GM19395 (cell line): ENCODE data around the gene PTDSS2.

ENCODE experiments used
- ATAC-seq: cut with Tn5 transposase; IDR thresholded peaks from one replicate; pipeline ENCODE4 v1.9.1; 2021; ENCODE audit warnings: mild to moderate bottlenecking, moderate library complexity; ENCODE audit not compliant: unreplicated experiment

The PTDSS2 gene

DNA sequence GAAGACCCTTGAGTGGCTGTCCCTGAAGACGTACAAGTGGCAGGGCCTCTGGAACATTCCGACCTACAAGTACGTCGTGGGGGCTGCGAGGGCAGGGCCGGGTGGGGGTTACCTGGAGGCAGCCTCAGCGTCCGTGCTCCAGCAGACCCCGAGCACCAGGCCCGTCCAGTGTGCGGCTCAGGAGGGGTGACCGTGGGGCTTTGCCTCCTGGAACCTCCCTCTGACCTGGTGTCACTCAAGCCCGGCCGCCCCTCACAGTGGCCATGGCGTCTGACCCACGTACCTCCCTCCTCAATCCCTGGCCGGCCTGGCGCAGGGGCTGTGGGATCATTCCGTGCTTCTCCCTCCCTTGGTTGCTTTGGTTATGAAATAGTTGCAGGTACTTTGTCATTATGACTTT is 38.5 kb downstream of the PTDSS2 start:
- ATAC-seq = no peak

DNA sequence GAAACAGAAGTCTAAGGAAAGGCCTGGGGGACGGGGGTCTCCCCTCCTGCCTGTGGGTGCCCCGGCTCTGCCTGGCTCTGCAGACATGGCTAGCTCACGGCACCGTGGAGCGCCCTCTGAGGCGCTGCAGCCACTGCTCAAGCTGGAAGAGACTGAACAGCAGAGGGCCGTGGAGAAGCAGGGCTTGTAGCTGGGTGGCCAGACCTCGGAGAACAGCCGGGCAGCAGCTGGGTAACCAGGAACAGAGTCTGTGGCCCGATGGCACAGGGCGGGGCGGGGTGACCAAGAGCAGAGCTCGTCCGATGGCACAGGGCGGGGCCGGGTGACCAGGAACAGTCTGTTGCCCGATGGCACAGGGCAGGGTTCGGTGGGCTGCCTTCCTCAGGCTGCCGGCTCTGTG is 38.9 kb downstream of the PTDSS2 start:
- no peak for ATAC-seq

DNA sequence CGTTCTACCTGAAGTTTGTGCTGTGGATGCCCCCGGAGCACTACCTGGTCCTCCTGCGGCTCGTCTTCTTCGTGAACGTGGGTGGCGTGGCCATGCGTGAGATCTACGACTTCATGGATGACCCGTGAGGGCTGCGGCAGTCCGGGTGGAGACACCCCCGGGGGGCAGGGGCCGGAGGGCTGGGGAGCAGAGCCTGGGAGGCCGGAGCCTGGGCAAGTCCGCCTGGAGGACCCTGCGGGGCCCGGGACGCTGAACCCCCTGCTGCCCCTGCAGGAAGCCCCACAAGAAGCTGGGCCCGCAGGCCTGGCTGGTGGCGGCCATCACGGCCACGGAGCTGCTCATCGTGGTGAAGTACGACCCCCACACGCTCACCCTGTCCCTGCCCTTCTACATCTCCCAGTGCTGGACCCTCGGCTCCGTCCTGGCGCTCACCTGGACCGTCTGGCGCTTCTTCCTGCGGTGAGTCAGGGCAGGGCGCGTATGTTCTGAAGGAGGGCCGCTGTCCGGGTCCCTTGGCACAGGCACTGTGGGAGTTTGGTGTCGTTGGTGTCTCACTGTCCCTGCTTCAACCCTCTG is 39.6 kb downstream of the PTDSS2 start:
- no peak for ATAC-seq

DNA sequence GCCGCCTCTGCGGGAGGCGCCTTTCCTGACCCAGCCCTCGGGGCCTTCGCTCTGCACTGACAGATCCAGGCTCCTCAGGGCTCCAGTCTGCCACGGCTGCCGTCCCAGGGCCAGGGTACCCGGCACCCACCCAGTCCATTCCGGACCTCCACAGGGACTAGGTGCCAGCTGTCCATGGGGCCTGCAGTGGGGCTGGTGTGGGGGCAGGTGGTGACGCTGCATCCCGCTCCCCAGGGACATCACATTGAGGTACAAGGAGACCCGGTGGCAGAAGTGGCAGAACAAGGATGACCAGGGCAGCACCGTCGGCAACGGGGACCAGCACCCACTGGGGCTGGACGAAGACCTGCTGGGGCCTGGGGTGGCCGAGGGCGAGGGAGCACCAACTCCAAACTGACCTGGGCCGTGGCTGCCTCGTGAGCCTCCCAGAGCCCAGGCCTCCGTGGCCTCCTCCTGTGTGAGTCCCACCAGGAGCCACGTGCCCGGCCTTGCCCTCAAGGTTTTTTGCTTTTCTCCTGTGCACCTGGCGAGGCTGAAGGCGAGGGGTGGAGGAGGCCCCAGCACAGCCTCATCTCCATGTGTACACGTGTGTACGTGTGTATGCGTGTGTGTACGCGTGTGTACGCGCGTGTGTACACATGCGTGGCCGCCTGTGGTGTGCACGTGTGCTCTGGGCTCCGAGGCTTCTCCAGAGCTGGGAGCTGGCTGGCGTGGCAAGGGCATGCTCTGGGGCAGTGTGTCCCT is 40.3 kb downstream of the PTDSS2 start:
- no peak for ATAC-seq

DNA sequence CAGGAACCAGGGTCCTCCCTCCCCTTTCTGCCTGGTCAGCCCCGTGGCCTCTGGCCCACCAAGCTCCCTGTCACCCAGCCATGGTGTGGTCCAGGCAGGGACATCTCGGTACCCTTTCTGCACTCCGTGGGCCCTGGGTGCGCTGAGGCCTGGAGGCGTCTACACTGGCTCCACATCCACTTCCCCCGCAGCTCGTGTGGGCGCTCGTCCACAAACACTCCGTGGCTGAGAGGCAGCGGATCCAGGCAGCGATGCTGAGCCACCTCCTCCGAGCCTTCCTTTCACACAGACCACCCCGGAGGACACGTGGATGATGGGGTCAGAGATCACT is 40.8 kb downstream of the PTDSS2 start:
- no peak for ATAC-seq

DNA sequence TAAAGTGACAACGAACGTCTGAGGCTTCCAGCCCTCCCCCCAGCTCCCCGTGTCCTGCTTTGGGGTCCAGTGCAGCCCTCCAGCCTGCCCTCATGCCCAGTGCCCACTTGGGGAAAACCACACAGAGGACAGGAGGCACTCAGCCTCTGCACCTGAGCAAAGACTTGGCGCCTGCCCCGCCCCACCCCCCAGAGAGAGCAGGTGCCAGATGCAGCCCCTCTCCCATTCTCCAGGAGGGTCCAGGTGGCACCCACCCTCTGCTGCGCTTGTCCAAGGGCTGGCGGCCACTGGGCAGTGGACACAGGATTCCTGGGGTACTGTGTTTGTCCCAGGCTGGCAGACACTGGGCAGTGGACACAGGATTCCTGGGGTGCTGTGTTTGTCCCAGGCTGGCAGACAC is 41.3 kb downstream of the PTDSS2 start:
- ATAC-seq = no peak

DNA sequence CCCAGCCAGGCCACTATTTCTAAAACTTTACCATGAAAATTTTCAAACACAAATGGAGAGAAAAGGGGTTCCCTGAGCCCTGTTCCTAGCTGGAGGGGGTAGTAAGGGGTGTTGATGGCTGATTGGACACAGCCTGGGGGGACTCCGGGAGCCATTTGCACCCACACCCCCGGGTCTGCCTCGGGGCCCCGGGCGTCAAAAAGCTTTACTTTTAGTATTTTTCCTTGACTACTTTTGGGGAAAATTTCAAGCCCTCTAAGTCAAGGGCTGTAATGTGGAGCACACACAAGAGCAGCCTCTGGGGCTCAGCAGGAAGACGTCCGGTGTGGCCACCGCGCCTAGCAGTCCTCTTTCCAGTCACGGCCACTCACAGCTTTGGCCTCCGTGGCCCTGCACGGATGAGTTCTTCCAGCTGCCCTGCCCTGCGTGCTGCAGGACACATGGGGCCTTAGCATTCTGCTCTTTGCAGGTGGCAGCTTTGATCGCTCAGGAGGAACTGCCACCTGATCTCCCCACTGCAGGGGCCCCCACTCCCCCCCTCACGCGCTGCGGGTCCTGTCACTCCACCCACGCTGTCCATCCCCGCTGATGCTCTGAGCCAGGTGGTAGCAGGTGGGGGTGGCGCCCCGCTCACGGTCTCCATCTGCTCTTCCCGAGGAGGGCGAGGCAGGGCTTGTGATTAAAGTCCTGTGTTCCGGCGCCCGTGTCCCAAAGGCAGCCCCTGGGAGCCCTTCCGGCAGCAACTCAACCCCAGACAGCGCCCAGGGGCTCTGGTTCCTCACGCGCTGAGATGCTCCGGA is 42.5 kb downstream of the PTDSS2 start:
- no peak for ATAC-seq

DNA sequence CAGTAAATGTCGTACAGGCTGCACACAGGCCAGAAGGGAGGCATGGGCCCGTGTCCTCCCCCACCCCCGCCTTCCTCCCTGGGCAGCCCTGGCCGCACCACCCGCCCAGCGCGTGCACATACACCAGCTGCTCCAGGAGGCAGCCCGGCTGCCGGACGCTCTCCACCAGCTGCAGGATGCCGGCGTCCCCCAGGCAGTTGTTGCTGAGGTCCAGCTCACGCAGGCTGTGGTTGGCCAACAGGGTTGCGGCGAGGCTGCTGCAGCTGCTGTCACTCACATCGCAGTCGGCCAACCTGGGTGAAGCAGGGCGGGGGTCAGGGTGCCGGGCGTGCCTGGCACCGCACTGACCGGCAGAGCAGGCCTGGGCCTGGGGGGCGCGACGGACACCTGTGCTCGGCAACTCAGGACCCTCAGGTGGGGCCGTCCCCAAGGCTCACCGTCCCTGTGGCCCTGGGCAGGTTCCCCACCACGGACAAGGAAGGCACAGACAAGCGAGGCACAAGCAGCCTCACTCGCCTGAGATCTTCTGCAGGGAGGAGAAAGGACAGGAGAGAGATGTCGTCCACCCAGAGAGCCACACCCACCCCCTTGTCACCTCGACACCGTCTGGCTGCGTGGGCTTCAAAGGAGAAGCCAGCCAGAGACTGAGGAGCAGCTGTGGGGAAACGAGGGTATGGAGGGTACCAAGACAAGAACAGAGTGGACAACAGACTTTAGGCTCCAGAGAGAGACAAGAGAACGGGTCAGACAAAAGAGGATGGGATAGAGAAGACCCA is 44.9 kb downstream of the PTDSS2 start:
- ATAC-seq = no peak

DNA sequence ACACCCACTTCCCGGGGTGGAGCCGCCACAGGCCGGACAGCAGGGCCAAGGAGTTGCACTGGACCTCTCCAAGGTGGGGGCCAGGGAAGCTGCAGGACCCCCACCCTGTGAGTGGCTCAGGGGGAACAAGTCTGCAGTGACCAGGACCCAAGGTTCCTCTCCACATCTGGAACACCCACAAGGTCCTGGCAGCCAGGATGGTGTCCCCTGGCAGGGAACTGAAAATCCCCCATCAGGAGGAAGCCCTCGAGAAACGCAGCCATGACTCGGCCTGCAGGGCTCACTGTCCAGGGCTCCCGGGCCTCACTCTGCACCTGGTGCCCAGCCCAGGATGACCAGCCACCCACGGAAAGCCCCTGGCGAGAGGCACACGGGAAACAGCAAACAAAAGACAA is 45.5 kb downstream of the PTDSS2 start:
- no peak for ATAC-seq

DNA sequence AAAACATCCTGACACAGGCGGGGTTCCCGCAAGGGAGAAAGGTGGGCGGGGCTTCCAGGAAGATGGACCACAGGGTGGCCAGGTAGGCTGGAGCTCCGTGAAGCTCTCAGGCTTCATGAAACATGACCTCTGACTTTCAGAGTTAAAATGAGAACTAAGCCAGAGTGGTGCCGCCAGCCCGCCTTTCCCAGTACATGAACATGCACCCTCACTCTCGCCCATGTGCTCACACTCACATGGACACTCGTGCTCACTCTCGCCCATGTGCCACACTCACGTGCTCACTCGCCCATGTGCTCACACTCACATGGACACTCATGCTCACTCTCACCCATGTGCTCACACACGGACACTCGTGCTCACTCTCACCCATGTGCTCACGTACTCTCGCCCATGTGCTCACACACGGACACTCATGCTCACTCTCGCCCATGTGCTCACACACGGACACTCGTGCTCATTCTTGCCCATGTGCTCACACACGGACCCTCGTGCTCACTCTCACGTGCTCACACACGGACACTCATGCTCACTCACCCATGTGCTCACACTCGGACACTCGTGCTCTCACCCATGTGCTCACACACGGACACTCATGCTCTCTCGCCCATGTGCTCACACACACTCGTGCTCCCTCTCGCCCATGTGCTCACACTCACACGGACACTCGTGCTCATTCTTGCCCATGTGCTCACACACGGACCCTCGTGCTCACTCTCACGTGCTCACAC is 46.9 kb downstream of the PTDSS2 start:
- ATAC-seq = no peak

DNA sequence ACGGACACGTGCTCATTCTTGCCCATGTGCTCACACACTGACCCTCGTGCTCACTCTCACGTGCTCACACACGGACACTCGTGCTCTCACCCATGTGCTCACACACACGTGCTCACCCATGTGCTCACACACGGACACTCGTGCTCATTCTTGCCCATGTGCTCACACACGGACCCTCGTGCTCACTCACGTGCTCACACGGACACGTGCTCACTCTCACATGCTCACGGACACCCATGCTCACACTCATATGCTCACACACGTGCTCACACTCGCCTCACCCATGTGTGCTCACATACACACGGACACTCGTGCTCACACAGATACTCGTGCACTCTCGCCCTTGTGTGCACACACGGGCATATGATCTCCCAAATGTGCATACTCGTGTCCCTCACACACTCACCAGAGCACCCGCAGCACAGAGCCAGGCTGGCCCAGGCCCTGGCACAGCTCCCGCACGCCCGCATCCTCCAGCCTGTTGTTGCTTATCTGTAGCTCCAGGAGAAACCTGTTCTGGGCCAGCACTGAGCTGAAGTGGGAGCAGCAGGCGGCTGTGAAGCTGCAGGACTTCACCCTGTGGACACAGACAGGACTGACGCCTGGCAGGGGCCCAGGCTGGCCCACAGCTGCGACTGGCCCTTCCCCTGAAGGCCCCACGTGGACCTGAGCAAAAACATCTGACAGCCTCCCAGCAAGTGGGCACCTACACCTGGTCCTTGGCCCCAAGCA is 47.7 kb downstream of the PTDSS2 start:
- ATAC-seq = no peak

DNA sequence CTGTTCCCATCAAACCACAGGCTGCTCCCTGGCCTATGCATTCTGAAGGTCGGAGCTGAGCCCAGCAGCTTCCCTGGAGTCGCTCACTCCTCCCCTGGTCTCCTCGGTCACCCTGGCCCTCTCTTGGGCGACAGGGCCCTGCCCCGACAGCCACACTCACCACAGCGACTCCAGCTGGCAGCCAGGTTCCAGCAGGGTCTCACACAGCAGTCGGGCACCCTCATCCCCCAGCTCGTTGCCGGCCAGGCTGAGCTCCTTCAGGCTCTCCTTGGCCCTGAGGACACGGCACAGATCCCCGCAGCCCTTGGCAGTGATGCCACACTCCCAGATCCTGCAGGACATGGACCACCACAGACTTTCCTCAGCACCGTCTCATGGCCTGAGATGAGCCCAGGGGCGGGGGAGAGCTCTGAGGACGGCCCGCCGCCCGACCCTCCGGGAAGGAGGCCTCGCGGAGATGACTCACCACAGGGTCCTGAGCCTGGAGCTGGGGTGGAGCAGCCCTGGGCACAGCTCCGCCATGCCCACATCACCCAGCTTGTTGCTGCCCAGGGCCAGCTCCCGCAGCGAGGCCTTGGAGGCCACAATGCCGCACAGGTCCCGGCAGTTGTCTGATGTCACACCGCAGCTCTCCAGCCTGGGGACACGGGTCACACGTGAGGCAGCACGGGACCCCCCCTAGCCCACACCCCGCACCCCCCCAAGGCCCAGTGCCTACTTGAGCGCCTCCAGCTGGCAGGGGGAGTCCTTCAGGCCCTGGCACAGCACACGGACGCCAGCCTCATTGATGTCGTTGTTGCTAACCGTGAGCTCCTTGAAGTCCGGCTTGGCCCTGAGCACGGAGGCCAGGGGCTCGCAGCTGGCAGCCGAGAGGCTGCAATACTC is 48.5 kb downstream of the PTDSS2 start:
- no peak for ATAC-seq

DNA sequence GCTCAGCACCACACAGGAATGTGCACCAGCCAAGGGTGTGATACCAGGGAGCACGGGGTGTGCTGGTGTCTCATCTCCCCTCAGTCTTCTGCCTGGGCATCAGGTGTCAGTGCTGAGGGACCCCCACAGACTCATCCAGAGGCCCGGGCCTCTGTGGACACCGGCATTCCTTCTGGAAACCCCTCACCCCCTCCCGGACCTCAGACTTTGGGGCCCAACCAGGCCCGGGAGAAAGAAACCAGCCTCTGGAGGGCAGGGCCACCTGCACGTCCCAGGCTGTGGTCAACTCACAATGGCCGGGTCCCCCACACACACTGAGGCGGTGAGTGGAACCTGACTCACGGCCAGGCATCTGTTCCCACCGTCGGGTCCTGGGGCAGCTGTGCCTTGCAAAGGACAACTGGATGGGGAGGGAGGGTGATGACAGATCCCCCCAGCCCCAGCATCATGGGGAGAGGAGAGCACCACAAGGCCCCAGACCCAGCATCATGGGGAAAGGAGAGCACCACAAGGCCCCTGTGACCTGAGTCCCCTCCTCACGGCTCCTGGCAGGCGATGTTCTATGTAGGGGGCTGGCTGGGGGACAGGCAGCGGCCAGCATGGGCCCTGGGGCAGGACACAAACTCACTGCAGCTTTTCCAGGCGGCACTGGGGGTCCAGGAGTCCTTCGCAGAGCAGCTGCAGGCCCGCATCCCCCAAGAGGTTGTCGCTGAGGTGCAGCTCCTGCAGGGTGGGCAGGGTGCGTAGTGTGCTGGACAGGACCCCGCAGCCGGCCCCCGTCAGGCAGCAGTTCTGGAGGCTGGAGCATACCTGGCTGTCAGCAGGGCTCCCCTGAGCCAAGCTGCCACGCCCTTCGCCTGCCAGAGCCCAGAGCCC is 49.4 kb downstream of the PTDSS2 start:
- no peak for ATAC-seq

DNA sequence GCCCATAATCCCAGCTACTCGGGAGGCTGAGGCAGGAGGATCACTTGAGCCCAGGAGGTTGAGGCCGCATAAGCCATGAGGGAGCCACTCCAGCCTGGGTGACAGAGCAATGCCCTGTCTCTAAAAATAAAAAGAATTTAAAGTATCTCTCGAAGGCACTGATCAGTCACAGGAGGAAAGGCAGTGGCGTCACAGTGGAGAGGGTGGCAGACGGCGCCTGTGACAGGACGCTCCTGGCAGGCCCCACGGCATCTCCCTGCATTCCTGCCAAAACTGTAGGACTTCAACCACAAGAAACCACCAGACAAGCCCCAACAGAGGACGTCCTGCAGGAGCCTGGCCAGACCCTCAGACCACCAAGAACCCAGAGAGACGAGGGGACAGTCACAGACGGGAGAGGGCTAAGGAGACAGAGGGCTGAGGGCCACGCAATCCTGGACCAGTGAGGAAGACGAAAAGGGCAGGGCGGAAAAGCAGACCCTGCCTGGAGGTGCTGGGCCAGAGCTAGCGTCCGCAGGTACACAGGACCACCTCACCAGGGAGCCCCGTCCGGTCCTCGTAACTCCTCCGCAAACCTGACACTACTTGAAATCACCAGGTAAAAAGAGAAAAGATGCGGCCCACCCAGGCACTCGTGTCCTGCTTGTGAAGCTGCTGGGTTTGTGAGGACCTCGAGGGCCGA is 51.1 kb downstream of the PTDSS2 start:
- ATAC-seq = no peak

DNA sequence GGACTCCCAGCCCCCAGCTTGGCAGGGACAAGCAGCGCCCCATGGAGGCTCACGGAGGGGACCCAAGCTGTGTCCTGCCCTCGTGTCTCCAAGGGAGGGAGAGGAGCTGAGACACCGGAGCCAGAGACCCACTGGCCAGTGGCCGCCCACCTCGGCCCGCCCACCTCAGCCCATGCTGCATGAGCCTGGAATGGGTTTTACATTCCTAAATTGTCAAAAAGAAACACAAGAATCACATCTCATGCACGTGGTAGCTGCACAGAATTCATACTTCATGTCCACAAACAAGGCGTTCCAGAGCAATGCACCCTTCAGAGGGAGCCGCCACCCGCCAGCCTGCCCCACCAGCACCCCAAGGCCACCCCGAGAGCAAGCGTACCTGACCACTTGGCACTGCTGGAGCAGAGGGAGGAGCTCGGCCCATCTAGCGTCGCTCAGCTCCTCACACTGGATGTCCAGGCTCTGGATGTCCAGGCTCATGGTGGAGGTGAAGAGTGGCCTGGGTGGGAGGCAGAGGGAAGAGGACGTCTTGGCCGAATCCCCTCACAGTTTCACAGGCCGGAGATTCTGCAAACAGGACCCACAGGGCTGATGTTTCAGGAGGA is 51.7 kb downstream of the PTDSS2 start:
- ATAC-seq = no peak

DNA sequence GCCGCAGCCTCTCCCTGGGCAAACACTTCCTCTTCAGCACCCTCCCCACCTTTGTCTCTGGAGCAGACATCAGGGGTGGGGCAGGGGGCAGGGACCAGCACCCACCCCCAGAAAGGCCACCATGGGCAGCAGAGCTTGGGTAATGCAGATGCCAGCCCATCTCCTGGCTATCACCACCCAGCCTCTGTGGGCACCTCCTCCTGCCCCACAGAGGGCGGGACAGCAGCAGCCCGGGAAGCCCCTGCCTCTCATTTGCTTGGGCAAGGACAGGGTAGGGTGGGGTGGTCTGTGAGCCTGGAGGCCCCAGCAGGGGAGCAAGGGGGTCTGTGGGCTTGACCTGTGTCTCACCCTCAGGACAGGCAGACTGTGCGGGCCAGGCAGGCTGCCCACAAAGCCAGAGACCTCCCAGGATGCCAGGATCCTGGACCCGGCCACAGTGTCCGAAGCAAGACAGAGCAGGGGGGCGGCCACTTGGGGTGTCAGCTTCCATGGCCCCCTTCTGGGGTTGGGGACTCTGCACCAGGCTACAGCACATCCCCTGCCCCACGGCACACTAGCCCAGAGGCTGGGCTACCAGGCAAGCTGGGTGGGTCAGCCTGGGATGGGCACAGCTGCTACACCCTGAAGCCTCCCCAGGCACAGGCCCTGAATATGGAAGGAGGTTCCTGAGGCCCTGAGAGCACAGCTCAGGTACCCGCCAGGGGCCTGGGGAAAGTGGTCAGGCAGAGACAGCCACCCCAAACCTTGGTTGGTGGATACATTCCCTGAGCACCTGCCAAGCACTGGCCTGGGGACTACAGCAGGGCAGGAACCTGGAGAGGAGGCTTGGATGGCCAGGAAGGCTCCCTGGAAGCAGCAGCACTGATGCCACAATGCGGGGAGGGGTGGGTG is 52.5 kb downstream of the PTDSS2 start:
- no peak for ATAC-seq
